Activated CD4-positive, alpha-beta T cell treated with anti-CD3 and anti-CD28 coated beads for 24 hours (primary cell): ENCODE results near the gene HOXB9.

ENCODE experiments used
- DNase-seq, 2 donors: peaks; one replicate each; pipeline ENCODE4 v3.0.0-alpha.2; 2020; ENCODE audit warnings: low read depth in 2 of 2

The HOXB9 gene

DNA sequence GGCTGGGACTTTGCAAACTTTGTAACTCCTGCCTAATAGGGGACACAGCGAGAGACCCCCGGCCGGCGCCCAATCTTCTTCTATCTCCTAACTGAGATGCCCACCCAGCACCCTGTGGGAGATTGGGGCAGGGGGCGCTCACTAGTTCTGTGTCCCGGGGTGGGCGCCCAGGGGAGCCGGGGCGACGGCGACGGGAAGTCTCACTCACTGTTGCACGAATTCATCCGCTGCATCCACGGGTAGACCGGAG is 28.7 kb downstream of the HOXB9 start:
- no peak for DNase-seq

DNA sequence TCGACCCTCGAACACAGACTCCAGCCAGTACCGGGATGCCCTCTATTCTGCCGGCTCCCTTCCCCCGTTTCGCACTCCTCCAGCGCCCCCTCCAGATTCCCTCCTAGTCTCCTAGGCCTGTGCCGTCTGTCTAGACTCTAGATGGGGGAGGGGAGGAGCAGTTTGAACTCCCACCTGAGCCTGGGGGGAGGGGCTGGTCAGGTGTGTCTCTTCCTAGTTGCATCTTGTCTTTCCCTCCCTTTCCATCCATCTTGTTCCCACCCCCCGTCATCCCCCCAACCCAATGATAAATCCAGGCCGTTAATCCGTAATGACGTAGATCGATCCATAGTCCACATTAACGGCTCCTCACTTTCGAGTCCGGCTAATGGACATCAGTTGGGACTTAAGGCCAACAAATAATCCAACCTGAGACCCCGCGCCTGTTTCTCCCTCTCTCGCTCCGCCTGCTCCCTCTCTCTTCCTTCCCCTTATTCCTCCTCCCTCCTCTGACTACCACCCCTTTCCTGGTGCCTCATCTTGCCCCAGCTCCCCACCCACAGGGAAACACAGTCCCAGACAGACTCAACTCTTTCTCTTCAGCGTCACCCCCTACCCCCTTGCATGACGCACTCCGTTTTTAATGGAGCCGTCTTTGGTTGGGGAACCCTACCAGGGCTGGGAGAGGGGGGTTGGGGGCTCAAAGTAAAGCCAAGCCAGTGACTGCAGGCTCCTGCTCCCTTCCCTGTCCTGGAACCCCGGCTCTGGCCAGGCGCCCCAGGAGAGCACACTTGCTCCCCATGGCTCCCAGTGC is 29.2 kb downstream of the HOXB9 start:
- DNase-seq, result no peak

DNA sequence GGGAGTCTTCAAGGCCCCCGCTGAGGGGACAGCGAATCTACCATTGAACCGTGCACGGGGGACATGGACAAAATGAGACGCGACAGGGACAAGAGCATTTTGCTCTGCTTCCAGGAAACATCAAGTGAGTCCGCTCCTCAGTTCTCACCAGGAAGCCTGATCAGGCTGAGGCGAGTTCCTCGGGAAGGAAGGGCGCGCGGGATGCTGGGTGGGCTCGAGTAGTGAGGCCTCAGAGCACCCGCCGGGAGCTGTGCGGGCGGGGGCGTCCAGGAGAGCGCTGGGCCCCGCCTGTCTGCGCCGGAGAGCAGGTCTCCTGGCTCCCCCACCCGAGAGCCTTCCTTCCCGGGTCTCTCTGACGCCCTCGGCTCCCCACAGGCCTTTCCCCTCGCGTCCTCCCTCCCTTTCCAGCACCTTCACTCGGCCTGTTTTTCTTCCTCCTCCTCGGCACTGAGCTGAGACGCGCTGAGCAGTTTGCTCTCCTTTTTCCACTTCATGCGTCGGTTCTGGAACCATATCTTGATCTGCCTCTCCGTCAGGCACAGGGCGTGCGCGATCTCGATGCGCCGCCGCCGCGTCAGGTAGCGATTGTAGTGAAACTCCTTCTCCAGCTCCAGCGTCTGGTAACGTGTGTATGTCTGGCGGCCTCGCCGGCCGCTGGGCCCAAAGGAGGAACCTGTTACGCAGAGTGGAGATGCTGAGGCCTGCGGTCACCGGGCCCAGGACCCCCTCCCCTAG is 30.0 kb downstream of the HOXB9 start:
- no peak for DNase-seq

DNA sequence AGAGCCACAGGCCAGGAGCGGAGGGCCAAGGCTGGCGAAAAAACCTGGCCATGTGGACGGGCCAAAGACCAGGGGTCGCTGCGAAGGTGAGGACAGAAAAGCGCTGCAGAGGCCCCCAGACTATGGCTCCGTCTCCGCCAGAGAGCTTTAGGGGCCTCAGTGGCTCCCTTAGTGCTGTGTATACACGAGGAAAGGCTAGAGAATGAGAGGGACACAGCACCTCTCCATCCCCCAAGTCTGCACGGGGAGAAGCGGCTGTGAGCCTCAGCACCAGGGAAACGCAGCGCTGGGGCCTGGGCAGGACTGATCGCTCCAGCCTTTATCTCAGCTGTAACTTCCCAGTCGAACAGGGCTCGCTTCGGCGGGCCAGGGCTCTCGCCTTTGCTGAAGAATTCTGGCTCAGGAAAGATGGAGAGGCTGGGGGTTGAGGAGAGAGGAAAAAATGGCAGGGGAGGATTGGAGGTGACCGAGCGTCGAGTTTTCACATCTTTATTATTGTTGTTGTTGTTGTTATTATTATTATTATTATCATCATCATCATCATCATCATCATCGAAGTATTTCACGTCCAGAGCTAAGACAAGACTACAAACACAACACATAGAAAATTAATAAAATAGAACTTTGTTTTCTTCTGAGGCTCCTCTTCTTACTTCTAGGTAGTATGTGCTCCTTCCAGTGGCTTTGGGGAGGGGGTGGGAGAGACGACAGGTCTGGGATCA is 30.7 kb downstream of the HOXB9 start:
- no peak for DNase-seq

DNA sequence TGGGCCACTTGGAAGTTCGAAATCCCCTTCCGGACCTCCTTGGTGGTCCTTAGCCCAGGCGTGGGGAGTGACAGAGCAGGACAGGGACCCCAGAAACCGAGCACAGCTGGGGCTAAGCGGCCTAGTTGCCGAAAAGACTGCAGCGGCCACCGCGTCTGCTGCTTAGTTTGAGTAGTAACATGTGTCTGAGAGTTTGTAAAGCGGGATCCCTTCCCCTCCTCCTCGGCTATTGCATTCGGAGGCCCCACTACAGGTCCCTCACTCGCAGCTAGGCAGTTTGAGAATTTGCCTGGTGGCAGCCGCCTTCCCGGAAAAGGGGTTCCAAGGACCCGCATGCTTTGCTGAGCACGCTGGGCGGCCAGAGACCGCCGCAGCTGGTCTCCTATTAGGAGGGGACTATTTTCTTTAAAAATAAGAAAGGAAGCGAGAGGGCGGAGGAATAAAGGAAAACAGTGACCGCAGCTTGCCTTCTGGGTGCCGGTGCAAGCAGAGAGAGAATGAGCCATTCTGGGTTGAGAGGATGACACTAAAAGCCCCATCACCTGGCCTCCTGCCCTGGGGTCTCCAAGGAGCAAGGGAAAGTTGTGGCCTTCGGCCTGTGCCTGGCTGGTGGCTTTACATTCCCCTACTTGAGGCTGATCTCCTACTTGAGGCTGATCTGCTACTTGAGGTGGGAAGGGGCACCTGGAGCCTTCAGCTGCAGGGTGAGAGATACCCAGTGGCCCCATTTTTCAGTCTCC is 31.4 kb downstream of the HOXB9 start:
- no peak for DNase-seq

DNA sequence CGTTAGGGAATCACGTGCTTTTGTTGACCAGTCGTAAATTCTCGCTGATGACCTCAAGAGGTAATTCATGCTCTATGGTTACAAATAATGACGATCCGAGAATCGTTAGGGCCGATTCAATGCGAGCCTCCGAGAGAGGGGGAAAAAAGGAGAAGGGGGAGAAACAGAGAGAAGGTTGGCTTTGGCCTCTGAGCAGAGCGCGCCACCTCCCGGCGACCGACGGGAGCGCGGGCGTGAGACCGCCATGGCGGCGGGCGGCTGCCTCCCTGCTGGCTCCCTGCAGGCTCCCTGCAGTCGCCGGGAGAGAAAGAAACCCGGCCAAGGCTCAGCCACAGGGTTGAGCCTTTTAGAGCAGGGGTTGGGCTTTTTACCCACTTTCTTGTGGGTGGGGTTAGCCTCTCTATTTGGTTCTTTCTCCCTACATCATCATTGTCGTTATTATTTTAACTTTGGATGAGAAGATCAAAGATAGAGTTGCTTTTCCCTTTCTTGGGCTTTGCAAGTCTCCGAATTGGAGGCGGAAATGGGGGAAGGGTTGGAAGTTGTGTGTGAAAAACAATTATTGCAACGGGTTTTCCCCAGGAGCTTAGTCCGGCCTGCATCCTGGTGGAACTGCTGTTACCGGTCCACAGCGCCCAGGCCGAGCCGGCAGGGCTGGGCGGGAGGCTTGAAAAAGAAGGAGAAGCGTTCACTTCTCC is 32.2 kb downstream of the HOXB9 start:
- DNase-seq, result peak; percentile 79 to 80

DNA sequence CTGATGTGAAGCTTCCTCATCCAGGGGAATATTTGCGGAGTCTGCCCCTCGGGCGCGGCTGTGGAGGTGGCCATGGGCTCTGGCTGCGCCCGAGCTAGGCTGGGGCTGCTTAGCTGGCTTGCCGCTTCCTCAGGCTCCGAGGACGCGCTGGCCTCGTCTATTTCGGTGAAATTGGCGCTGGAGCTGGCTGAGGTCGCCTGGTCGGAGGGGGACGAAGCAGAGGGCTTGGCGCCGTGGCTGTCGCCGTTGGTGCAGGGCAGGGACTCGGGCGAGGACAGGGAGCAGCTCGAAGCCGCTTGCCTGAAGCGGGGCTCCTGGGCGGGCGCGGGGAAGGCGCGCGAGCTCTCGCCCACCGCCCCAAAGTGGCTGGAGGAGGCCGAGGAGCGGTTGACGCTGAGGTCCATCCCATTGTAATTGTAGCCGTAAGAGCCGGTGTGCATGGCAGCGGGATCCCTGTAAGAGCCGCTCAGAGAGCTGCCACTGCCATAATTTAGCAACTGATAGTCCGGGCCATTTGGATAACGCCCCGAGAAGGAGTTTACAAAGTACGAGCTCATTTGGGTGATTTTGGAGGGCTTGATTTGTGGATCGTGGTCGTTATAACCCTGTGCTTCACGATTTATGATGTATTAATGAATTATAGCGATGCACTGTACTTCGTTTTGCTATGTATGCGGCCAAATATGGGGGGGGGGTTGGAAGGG is 32.9 kb downstream of the HOXB9 start, which contains the start of gene HOXB5:
Gene HOXB5 (minus strand): TSS at position 654 of the 704 bp plus-strand sequence. CDS start 97 bp downstream, at position 557.
- no peak for DNase-seq

DNA sequence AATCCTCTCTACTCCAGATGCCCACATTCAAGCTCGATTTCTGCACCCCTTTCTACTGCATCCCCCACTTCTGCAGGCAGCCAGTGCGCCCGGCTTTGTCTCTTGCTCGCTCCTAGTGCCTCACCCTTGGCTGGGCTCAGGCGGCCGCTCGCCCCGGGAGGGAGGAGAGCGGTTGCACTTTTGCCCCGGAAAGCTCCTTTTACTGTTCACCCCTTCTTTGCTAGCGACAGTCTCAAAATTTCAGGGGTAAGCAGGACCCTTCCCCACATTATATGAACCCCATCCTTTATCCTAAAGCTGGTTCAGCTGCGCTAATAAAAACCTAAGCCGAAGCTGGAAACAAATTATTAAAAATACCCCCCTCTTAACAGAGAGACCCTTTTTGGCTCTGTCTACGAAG is 33.6 kb downstream of the HOXB9 start:
- DNase-seq, result no peak

DNA sequence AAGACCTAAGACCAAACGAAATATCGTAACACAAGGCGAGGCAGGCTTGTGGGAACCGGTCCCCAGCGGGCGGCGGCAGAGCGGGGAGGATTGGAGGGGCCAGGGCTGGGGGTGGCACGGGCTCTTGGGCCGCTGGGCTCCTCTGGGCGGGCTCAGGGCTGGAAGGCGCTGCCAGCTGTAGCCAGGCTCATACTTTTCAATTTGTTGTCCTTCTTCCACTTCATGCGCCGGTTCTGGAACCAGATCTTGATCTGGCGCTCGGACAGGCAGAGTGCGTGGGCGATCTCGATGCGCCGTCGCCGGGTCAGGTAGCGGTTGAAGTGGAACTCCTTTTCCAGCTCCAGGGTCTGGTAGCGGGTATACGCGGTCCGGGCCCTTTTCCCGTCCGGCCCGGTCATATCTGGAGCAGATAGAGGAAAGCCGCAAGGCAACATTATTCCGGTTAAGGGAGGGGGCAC is 34.1 kb downstream of the HOXB9 start:
- DNase-seq, result no peak

DNA sequence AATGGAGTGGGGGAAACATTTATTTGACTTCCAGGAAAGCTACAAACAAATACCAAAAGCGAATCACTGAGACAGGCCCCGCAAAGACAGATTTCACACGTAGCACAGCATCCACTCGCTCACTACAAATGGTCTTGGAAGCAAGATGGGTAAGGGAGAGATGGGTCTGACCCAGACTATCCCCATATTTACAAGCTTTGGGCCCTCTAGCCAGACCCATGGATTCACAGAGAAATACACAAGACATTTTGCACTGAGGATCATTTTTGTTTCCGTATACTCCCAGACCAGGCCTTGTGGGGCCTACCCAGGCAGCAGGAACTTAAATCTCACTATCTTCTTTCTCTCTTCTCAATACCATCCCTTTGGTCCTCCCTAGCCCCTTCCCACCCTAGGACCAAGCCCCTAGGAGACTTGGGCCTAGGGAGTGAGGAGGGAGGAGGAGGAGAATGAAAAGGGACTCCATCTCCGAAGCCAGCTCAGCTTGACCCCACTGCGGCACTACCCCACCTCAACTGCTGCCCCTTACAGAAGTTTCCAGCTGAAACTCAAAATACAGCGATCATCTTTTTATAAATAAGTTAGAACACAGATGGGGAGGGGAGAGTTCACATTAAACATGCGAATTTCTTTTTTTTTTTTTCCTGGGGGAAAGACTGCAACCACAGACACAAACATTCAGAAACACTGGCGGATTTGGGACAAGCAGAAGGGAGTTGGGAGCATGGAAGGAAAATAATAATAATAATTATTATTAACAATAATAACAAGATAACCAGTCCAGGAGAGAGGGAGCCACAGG is 34.7 kb downstream of the HOXB9 start:
- DNase-seq, result no peak

DNA sequence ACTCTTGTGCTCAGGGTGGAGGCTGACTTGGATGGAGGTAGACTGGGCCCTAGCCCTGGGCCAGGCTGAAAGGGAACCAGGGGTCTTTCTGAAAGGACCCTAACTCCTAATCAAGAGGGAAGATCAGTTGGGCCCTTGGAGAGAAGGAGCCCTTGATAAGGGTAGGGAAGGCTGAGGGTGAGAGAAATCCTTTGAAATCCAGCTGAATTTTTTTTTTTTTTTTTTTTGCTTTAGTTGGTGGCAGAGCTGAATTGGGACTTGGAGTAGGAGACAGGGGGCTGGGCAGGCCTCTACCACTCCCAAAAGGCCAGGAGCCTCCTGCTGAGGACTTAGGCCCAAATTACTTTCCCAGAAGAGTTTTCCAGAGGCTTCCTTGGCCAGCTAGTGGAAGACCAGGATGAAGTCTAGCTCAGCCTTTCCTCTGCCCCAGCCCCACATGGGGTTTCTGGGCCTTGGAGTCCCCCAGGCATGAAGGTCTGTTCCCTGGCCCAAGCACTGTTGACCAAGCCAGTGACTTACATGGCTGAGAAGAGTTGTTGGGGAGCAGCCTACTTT is 35.5 kb downstream of the HOXB9 start:
- DNase-seq, result no peak

DNA sequence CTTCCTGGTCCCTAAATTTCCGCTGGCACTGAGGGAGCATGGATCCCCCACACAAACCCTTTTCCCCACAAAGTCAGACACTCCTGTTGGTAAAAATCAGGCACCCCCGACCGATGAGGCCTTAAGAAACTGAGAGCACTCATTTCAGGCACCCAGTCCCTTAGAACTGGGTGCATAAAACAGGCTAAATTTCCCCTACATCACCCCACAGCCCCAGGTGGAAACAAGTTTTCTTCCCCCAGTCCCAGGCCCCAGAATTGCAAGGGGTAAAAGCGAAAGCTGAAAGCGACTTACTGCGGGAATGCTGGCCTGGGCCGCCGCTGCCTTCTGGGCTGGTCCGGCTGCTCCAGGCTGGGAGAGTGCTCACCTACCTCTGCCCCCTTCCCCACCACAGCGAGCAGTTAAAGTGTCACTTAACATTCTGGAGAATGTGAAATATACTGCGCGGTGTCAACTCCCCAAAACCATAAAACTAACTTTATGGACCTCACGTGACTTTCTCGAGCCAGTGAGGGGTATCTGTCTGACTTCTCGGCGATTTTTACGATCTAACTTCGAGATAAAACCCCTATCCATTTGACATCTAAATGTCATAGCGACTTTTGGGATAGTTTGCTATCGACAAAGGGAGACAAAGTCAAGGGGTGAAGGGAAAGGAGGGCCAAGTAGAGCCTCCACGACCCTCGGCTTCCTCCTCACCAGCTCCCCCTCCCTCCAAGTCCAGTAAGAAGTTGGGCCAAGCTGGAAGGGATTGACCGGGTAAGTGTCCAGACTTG is 36.1 kb downstream of the HOXB9 start, which contains the start of gene HOXB3:
Gene HOXB3 (minus strand): TSS at position 411 of the 776 bp plus-strand sequence. CDS start 37,767 bp downstream, outside the sequence.
- no peak for DNase-seq

DNA sequence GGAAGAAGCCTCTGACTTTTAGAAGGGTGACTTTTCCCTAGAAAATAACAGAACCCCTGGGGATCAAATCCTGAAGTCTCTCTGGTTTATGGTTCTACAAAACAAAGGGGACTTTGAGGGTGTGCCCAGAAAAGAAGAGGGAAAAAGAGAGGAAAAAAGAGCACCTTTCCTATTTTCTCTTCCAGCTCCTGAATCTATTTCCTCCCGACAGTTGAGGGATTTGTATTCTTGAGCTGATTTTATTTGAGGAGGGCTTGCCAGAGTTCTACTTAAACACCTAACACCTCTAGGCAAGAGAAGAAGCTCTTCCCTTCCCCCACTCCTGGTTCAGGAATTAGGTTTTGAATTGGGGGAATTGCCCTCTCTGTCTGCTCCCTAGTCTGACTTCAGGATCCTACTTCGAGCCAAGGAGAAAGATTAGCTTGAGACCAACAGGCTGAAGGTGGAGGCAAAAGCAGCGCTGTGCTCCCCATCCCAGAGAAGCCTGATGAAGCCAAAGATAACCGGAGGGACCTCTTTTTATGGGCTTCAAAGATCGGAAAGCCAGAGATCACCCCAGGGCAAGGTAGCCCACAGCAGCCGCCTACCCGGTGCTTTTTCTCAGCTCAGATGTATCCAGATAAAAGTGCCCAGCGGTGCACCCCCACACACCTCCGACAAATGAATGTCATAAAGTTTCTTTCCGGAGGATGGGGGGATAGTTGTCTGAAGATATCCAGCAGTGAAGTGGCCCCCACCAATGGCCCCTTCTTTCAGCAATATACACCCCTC is 36.9 kb downstream of the HOXB9 start:
- no peak for DNase-seq

DNA sequence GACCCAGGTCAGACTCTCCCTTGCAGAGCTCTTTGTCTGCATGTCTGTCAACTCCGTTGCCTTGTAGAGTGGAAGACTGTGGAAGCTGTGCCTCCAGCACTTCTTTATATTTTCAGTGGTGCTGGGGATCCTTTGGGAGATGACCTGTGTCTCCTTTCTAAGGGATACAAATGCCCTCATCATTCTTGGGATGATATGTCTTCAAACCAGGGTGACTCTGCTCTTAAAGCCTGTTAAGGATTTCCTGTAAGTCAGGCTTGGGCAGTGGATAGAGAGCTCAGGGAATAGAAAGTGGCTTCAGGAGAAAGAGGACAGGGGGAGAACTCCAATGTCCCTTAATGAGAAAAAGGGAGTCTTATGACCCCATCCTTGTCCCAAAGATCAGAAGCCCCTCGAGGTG is 37.6 kb downstream of the HOXB9 start:
- no peak for DNase-seq

DNA sequence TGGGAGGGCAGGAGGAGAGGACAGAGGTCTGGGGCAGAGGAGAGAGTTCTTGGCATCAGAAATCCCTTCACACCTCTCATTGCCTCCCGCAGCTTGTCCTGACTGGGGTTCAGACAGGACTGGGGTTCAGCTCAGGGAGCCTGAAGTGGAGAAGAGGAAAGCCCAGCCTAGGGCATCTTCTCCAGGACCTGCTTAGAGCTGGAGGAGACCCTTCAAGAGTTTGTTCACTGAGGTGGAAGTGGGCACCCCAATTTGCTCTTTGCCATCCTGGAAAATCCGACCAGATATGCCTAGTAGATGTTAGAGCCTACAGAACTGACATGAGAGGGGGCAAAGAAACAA is 38.1 kb downstream of the HOXB9 start:
- DNase-seq, result no peak

DNA sequence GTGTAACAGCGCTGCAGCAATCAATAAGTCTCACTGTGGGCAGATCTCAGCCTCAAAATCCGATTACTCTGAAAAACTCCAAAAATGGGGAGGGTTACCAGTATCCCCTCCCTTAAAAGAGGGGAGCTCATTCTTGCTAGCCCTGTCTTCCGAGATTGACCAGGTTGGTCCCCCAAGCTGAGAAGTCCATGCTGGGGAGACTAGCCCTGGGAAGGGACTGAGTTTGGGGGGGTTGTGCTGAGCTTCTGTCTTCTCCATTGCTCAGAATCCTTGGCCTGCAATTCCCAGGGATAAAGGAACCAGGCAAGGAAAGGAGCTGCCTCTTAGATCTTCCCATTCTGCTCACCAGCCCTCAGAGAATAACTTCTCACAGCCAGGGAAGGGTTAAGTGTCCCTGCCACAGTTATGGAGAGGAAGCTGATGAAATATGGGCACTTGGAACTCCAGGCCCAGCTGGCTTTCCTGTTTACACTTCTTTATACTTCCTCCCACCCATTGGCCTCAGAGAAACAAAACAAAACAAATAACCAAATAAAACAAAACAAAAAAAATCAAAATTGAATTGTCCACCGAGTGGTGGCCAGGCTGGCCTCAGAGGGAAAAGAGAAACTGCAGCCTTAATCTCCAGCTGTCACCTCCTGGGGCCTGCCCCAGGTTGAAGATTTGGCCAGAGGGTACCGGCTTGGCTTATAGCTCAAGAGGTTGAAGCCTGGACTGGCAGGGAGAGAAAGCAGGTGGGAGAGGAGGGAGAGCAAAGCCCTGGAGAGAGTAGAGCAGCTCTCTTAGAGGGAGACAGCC is 38.7 kb downstream of the HOXB9 start:
- DNase-seq, result no peak
